Globus pallidus (tissue), 1 donor: Measurements from ENCODE around the gene PTRH2.
A peak's percentile ranks its signal among the peaks of the same experiment; 100 is the strongest.

Experiments used
- DNase-seq: peaks from one replicate; pipeline ENCODE4 v3.0.0-alpha.2; 2015; ENCODE audit warnings: low spot score

PTRH2 gene

DNA sequence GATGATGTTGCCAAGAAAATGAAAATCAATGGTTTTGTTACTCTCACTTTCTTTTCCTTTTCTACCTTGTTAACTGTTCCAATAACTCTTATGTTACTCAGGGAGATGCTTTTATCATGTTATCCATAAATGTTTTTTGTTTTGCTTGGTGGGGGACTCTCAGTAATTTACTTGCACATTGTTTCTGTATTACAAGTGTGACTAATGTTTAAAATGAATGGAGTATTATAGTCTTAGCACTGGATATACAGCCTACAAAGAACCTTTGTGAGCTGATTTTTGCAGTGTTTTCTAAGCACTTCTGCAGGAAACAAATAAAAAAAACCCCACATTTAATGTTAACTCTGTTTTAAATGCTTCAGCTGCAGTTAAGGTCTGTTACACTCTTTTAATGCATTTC is 12.3 kb upstream of the PTRH2 start:
- DNase-seq: peak; percentile 84

DNA sequence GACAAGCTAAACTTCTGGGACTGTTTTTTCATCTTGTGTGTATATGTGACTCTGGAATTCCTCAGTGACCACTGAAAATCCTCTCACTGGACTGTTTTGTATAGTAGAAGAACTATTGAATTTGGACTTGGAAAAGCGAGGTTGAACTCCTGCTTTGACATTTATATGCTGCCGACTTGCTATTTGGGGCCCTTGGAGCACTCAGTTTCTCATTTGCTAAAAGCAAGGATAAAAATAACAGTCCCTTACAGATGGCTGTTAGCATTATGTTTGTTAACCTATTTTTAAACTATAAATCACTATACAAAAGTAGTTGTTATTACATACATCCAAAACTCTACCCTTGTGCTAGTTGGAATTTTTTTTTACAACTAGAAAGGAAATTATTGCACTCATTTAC is 9.2 kb upstream of the PTRH2 start:
- DNase-seq: no peak

GRCh38 chr17:59714255-59714654 is 7.0 kb upstream of the PTRH2 start:
- no peak for DNase-seq

GRCh38 chr17:59712862-59713261 is 5.6 kb upstream of the PTRH2 start:
- no peak for DNase-seq

DNA sequence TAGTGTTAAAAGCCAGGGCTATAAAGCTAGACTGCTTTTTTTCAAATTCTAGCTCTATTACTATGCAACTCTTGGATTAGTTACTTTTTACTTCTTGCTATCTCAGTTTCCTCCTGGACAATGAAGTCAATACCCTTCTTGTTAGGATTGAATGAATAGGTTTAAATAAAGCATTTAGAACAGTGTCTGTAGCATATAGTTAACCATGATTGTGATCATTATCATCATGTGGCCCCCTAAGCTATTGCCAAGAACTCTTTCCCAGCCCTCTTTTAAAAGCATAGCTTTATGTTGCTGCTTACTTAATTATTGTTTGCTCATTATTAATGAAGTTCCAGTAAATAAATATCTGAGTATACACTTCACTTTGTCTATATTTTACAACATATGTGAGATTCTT is 4.7 kb upstream of the PTRH2 start:
- no peak for DNase-seq

- DNase-seq: no peak
Measured at GRCh38 chr17:59707971-59708430, 771 bp upstream of the PTRH2 start.

GRCh38 chr17:59702304-59702703 is 4.9 kb downstream of the PTRH2 start:
- no peak for DNase-seq

DNA sequence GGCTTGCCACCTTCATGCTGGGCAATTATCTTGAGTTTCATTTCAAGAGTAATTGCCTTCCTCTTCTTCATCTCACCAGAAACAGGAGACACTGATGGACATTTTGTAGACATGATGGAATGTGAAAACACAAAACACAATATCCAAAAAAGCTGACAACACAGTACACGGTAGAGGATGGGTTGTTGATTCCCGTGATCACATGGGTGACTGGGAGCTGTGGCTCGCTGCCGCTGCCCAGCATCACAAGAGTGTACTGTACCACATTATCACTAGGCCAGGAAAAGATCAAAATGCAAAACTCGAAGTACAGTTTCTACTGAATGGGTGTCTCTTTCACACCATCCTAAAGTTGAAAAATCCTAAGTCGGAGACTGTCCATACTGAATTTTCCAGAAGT is 7.4 kb downstream of the PTRH2 start:
- no peak for DNase-seq

GRCh38 chr17:59699218-59699617 is 8.0 kb downstream of the PTRH2 start:
- no peak for DNase-seq

GRCh38 chr17:59698143-59698542 is 9.1 kb downstream of the PTRH2 start:
- no peak for DNase-seq

DNA sequence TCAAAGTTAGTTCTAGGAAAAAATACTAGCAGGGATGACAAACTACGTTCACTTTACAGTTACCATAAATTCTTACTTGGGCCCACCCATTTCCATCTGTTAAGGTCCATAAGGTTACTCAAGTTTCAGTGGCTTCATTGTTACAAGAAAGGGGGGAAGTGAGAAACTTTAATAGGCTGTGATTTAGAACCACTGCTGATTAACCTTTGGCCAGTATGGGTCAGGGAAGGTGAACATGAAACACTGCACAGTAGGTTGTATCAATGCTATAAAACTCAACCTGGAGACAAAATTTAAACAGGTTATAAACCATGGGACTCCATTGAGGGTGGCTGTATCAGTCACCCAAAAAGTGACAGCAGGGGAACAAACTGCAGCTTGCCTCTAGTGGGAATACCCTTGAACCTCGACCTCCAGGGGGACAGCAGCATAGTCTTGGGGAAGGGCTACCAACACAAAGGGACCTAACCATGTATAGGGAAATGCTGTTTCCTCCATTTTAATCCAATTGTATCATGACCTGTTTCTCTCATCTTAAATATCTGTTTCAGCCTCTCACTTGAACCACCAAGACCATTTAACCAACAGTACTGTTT is 10.4 kb downstream of the PTRH2 start:
- DNase-seq: no peak

- DNase-seq: no peak
Measured at GRCh38 chr17:59695945-59696681, 11.1 kb downstream of the PTRH2 start.

DNA sequence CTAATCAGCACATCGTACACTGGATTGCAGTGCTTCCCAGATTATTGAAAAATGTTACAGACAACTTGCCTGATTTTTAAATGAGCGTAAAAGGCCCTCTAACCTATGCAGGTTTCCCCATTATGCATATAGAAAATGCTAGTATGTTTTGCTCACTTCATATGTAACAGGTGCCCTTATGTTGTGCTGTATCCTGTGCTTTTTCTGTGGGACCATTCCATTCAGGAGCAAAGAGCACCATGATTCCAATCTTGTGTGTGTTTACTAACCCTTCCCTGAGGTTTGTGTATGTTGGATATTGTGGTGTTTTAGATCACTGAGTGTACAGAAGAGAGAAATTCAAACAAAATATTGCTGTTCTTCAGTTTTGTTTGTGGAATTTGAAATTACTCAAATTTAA is 12.9 kb downstream of the PTRH2 start:
- no peak for DNase-seq

- no peak for DNase-seq
Measured at GRCh38 chr17:59693582-59693981, 13.6 kb downstream of the PTRH2 start.

- DNase-seq: no peak
Measured at GRCh38 chr17:59688496-59688895, 18.7 kb downstream of the PTRH2 start.

DNA sequence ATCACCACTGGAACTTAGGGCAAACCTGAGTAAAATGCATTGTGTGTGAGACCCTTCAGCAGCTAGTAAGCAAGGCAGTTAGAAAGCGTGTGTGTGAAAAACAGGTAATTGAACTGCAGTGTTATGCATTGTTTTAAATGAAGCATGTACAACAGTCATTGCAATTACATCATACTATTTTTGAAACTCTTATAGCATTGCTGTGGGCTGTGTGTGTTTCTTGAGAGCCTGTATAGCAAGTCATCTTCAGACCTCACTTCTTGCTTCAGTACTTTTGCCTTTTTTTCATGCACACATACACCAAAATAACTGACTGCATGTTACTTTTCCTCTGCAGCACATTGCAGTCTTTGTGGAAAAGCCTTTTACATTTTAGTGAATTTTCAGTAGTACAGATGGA is 19.2 kb downstream of the PTRH2 start:
- no peak for DNase-seq

- no peak for DNase-seq
Measured at GRCh38 chr17:59684967-59685366, 22.3 kb downstream of the PTRH2 start.

GRCh38 chr17:59683283-59683682 is 23.9 kb downstream of the PTRH2 start:
- no peak for DNase-seq

GRCh38 chr17:59680314-59680713 is 26.9 kb downstream of the PTRH2 start:
- DNase-seq: no peak

DNA sequence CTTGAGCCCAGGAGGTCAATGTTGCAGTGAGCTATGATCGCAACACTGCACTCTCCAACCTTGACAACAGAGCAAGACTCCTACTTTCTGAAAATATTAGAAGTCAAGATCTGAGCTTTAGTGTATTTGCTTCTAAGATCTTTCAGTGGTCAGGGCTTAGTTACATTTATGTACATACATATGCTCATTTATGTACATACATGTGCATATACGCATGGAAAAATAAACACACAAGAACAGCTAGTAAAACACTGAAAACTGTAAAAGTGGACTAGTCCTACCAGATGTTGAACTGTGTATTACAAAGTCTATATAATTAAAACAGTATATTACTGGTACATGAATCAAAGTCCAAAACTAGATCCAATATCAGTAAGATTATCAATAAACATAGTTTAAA is 28.3 kb downstream of the PTRH2 start:
- no peak for DNase-seq

- no peak for DNase-seq
Measured at GRCh38 chr17:59676716-59677115, 30.5 kb downstream of the PTRH2 start.

DNA sequence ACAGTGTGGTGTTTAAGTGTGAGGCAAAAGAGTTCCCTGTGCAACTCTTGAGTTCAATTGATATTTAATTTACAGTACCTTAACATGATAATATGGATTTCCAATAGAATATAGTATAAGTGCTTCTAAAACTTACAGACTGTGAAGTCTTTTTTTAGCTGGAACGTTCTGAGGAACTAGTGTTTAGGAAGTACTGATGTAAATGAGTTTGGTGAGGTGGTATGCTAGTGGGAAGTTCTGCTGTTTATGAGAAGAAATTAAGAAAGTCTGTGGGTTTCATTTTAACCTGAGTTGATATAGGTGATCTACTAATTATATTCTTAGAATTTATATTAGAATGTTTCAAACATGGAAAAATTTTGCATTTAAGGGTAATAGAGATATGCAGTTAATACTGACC is 32.0 kb downstream of the PTRH2 start:
- DNase-seq: no peak

- DNase-seq: no peak
Measured at GRCh38 chr17:59671386-59671785, 35.8 kb downstream of the PTRH2 start.

DNA sequence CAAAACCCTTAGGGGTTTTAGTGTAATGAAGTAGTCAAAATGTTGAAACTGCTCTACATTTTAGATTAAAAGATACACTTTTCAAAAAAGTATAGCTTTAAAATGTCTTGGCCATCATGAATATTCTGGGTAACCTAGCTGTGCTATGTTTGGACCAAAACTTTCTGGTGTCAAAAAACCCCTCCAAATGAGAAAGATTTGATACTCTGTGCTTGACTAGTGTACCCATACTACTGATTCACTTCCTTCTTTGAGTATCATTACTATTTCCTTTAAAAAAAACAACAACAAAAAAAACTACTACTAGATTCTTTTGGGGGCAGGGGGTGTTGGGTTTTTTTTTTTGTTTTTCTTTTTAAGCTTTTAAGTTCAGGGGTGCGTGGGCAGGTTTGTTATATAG is 37.3 kb downstream of the PTRH2 start:
- no peak for DNase-seq
